Measurements from ENCODE around the gene C2orf92. TPM values are rescaled to one million over a fixed set of nuclear protein-coding genes. Genes with fewer than 3 reads are reported as not detected.

Gene C2orf92
- total RNA-seq, 3 donors from 2014 or later = 3.3 to 4.4 (median 4.0) TPM

DNA sequence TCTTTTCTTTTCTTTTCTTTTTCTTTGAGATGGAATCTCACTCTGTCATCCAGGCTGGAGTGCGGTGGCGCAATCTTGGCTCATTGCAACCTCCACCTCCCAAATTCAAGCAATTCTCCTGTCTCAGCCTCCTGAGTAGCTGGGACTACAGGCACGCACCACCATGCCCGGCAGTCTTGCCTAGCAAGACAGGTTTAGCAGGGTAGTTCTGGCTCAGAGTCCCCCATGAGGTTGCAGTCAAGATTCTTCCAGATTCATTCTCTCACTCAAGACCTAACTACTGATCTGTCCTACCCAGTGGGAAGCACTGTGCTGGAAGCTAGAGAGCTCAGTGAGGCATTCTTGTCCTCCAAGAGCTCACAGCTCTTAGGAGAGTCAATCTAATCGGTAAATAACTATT is 26.2 kb downstream of the C2orf92 start:
- Mint-ChIP-seq H3K4me3 (no peak overlapping the region), H3K4me1 (ENCODE audit: low read depth) (peaks cover 6% of the 10 kb centered on the region), H3K9me3 (no peaks in the 10 kb centered on the region), H3K27me3 (ENCODE audit: low read depth) (no peaks in the 10 kb centered on the region), H3K36me3 (ENCODE audit: insufficient read depth) (no peaks in the 10 kb centered on the region)
- DNase-seq = no peak
- no peak for ATAC-seq

DNA sequence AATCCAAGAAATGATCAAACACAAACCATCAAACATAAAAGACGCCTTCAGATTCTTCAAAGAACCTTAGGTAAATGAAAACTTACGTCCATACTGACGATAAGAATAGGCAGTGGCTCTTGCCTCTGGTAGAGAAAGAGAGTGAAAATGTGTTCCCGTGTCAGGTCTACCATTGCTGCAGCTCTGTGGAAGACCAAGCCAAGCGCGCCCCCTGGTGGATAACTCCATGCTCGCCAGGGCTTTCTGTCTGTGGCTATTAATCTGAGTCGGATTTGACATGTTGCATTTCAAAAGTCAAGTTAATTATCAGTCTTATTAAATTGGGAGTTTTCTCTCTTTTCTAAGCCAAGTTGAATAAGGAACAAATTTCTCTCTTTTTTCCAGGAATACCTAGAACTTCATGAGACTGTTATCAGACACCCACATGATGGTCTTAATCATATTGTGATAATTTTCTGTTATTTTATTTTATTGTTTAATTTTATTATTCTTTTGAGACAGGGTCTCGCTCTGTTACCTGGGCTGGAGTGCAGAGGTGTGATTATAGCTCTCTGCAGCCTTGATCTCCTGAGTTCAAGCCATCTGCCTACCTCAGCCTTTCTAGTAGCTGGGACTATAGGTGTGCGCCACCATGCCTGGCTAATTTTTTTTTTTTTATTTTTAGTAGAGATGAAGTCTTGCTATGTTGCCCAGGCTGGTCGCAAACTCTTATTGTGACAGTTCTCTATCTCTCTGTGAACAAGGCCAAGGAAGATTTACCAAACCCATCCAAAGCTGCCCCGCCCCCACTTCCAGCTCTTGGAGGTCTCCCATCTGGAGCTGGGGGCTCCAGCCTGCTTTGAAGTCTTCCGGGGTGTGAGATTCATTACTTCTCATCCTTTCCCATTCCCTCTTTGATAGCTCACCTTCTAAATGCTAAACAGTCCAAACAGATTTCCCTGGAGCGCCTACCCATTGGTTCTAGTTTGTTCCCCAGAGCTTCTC is 28.0 kb downstream of the C2orf92 start:
- no peaks in the 10 kb centered on the region for H3K9me3 Mint-ChIP-seq
- no peak overlapping the region for H3K4me3 Mint-ChIP-seq
- H3K36me3 Mint-ChIP-seq (ENCODE audit: insufficient read depth) = no peaks in the 10 kb centered on the region
- peak; percentile 97 for DNase-seq
- ATAC-seq = peak; percentile 95
- H3K27me3 Mint-ChIP-seq (ENCODE audit: low read depth) = no peaks in the 10 kb centered on the region
- H3K4me1 Mint-ChIP-seq (ENCODE audit: low read depth) = peaks cover 6% of the 10 kb centered on the region

- H3K9me3 Mint-ChIP-seq = no peaks in the 10 kb centered on the region
- peaks cover 6% of the 10 kb centered on the region for H3K4me1 Mint-ChIP-seq (ENCODE audit: low read depth)
- no peaks in the 10 kb centered on the region for H3K27me3 Mint-ChIP-seq (ENCODE audit: low read depth)
- H3K36me3 Mint-ChIP-seq (ENCODE audit: insufficient read depth) = no peaks in the 10 kb centered on the region
- no peak for DNase-seq
- H3K4me3 Mint-ChIP-seq = no peak overlapping the region
- no peak for ATAC-seq
These were observed 29.0 kb downstream of the C2orf92 start for GRCh38 chr2:97698530-97698929.

GRCh38 chr2:97699765-97700444 is 30.4 kb downstream of the C2orf92 start:
- peak; percentile 86 for ATAC-seq
- Mint-ChIP-seq H3K4me1 (ENCODE audit: low read depth) (peaks cover 6% of the 10 kb centered on the region), H3K27me3 (ENCODE audit: low read depth) (no peaks in the 10 kb centered on the region), H3K9me3 (no peaks in the 10 kb centered on the region), H3K4me3 (no peak overlapping the region), H3K36me3 (ENCODE audit: insufficient read depth) (no peaks in the 10 kb centered on the region)
- peak; percentile 55 for DNase-seq

GRCh38 chr2:97701186-97701585 is 31.7 kb downstream of the C2orf92 start:
- DNase-seq (no peak), ATAC-seq (no peak)
- H3K36me3 Mint-ChIP-seq (ENCODE audit: insufficient read depth) = no peaks in the 10 kb centered on the region
- no peak overlapping the region for H3K4me3 Mint-ChIP-seq
- H3K9me3 Mint-ChIP-seq = no peaks in the 10 kb centered on the region
- H3K4me1 Mint-ChIP-seq (ENCODE audit: low read depth) = peaks cover 6% of the 10 kb centered on the region
- no peaks in the 10 kb centered on the region for H3K27me3 Mint-ChIP-seq (ENCODE audit: low read depth)

- ATAC-seq (no peak), DNase-seq (no peak)
- Mint-ChIP-seq H3K4me3 (no peak overlapping the region), H3K4me1 (ENCODE audit: low read depth) (peaks cover 5% of the 10 kb centered on the region), H3K9me3 (no peaks in the 10 kb centered on the region), H3K36me3 (ENCODE audit: insufficient read depth) (no peaks in the 10 kb centered on the region), H3K27me3 (ENCODE audit: low read depth) (no peaks in the 10 kb centered on the region)
These were observed 32.4 kb downstream of the C2orf92 start for GRCh38 chr2:97701851-97702465.

- H3K36me3 Mint-ChIP-seq (ENCODE audit: insufficient read depth) = no peaks in the 10 kb centered on the region
- H3K9me3 Mint-ChIP-seq = no peaks in the 10 kb centered on the region
- no peak for ATAC-seq
- H3K4me3 Mint-ChIP-seq = no peak overlapping the region
- H3K27me3 Mint-ChIP-seq (ENCODE audit: low read depth) = no peaks in the 10 kb centered on the region
- no peak for DNase-seq
- H3K4me1 Mint-ChIP-seq (ENCODE audit: low read depth) = peaks cover 2% of the 10 kb centered on the region
These were observed 33.4 kb downstream of the C2orf92 start for GRCh38 chr2:97702731-97703470.

DNA sequence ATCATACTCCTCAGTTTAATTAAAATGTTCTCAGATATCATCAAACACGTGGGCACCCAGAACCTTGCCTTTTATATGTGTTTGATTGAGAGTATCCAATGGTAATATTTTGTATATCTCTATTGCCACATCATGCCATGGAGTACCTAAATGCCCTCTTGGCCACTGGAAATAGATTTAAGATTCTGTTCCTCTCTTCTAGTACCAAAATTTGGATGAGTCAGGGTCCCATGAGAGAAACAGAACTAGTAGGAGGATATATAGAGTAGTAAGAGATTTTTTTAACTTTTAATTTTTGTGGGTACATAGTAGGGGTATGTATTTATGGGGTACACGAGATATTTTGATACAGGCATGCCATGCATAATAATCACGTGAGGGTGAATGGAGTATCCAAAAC is 34.2 kb downstream of the C2orf92 start:
- Mint-ChIP-seq H3K9me3 (no peaks in the 10 kb centered on the region), H3K36me3 (ENCODE audit: insufficient read depth) (no peaks in the 10 kb centered on the region), H3K4me1 (ENCODE audit: low read depth) (peaks cover 2% of the 10 kb centered on the region), H3K4me3 (no peak overlapping the region), H3K27me3 (ENCODE audit: low read depth) (no peaks in the 10 kb centered on the region)
- ATAC-seq = no peak
- DNase-seq = no peak

DNA sequence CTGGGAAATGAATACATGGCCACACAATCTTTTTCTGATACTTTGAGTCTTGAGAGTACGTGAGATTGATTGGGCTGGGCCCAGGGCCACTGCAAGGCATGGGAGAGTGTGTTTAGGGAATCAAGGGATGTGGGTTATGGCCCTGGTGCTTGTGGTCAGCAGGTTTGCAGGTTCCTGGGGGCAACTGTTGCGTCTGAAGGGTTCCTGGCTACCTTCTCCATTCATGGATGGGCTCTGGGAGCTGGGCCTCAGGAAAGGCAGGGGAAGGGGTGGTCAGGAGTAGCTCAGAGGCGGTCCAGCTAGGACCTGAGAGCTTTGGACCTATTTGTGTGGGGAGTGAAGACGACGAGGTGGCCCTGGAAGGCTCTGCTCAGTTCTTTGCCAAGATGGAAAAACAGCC is 35.5 kb downstream of the C2orf92 start:
- Mint-ChIP-seq H3K27me3 (ENCODE audit: low read depth) (no peaks in the 10 kb centered on the region), H3K4me3 (no peak overlapping the region), H3K4me1 (ENCODE audit: low read depth) (peaks cover 5% of the 10 kb centered on the region), H3K9me3 (no peaks in the 10 kb centered on the region), H3K36me3 (ENCODE audit: insufficient read depth) (no peaks in the 10 kb centered on the region)
- ATAC-seq = no peak
- no peak for DNase-seq

DNA sequence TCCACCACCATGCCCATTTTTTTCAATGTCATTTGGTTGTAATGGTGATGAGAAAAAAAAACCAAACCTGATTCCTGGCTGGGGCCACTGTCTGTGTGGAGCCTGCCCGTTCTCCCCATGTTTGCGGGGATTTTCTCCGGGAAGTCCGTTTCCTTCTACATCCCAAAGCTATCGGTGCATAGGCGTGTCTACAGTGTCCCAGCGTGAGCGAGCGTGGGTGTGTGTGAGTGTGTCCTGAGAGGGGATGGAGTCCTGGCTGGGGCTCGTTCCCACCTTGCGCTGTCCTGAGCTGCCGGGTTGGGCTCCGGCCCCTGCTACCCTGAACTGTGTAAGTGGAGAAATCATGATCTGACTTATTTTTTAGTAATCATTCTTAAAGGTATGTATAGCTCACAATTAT is 36.6 kb downstream of the C2orf92 start:
- no peak for DNase-seq
- H3K27me3 Mint-ChIP-seq (ENCODE audit: low read depth) = no peaks in the 10 kb centered on the region
- no peaks in the 10 kb centered on the region for H3K36me3 Mint-ChIP-seq (ENCODE audit: insufficient read depth)
- H3K4me3 Mint-ChIP-seq = no peak overlapping the region
- no peaks in the 10 kb centered on the region for H3K9me3 Mint-ChIP-seq
- H3K4me1 Mint-ChIP-seq (ENCODE audit: low read depth) = peaks cover 14% of the 10 kb centered on the region
- no peak for ATAC-seq

DNA sequence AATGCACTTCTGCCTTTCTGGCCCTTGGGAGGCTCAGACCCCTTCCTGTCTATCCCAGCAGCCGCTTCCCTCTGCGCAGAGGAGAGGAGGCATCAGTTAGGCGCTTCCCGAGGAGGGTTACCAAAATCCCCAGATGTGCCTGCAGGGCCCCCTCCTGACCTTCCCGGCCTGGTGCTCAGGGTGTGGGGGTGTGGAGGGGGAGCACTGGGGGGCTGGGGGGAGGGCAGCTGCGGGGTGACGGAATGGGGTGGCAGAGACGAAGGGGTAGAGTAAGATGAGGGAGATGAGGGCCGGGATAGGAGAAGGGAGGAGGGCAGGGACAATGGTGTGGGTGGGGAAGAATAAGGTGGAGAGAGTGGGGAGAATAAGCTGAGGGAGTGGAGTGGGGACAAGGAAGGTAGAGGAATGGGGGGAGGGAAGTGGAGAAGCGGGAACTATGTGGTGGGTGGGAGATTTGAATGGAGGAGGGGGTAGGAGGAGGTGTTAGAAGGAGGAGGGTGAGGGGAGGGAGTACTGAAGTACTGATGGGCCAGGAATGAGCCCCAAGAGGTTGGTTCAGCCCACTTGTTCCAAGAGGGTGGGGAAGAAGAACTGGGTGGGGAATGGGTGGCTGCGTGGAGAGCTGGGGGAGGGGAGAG is 37.3 kb downstream of the C2orf92 start:
- Mint-ChIP-seq H3K36me3 (ENCODE audit: insufficient read depth) (no peaks in the 10 kb centered on the region), H3K4me3 (no peak overlapping the region), H3K9me3 (no peaks in the 10 kb centered on the region), H3K27me3 (ENCODE audit: low read depth) (no peaks in the 10 kb centered on the region), H3K4me1 (ENCODE audit: low read depth) (peaks cover 21% of the 10 kb centered on the region)
- DNase-seq = no peak
- no peak for ATAC-seq

DNA sequence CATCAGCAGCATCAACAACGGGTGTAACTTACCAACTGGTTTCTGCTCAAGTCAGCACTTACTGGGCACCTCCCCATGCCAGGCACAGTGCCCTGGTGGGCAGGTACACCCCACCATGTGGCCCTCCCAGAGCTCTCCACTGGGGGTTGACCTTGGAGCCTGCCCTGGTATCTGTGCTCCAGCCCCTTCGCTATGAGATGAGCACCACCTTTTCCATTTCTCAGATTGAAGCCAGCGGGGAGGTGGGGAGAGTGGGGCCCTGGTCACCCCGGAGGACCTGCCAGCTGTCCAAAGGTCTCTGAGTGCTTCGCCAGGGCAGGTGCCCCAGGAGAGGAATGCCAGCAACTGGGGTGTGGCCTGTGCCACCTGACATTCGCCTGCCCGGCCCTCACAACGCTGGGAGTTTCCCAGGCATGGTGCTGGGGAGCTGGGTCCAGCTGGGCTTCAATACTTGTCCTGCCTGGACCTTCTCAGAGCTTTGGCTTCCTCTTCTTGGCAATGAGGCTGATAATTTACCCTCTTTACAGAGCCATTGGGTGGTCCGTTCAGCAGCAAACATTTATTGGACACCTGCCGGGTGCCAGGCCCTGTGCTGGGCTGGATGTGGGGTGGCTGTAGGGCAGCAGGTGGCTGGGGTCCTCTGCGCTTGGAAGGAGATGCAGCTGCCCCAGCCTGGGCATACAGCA is 38.0 kb downstream of the C2orf92 start:
- Mint-ChIP-seq H3K9me3 (no peaks in the 10 kb centered on the region), H3K36me3 (ENCODE audit: insufficient read depth) (no peaks in the 10 kb centered on the region), H3K4me3 (no peak overlapping the region), H3K4me1 (ENCODE audit: low read depth) (peaks cover 27% of the 10 kb centered on the region), H3K27me3 (ENCODE audit: low read depth) (no peaks in the 10 kb centered on the region)
- ATAC-seq (no peak), DNase-seq (no peak)

GRCh38 chr2:97708048-97708380 is 38.5 kb downstream of the C2orf92 start:
- Mint-ChIP-seq H3K27me3 (ENCODE audit: low read depth) (no peaks in the 10 kb centered on the region), H3K36me3 (ENCODE audit: insufficient read depth) (no peaks in the 10 kb centered on the region), H3K4me1 (ENCODE audit: low read depth) (peaks cover 33% of the 10 kb centered on the region), H3K4me3 (no peak overlapping the region), H3K9me3 (no peaks in the 10 kb centered on the region)
- DNase-seq (no peak), ATAC-seq (no peak)
